HG03139 (cell line): ENCODE data around the gene PAN3.
"Not testable (repeated sequence)": the region's sequence is repeated elsewhere in the genome, so short reads cannot be mapped to it uniquely, and the experiment has no call there.

Experiments
- ATAC-seq: cut with Tn5 transposase; IDR thresholded peaks from one replicate; pipeline ENCODE4 v1.9.1; 2021; ENCODE audit not compliant: unreplicated experiment

PAN3 gene

DNA sequence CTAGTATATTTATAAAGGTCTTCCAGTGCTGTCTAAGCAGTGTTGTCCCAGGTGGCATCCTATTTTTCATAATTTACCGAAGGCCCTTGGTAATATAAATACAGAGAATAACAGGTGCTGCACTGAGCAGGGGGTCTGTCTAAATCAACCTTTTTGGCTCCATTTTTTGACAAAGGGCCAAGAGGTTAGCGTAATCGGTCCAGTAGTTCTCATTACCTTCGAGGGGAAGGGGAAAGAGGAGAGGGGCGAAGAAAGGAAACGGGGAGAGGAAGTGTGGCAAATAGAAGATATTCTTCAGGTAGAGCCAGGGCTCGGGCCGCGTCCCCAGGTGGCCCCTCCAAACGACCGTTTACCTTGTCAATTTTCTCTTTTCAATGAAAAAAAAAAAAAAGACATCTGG is 749 bp upstream of the PAN3 start:
- peak; percentile 0 for ATAC-seq

DNA sequence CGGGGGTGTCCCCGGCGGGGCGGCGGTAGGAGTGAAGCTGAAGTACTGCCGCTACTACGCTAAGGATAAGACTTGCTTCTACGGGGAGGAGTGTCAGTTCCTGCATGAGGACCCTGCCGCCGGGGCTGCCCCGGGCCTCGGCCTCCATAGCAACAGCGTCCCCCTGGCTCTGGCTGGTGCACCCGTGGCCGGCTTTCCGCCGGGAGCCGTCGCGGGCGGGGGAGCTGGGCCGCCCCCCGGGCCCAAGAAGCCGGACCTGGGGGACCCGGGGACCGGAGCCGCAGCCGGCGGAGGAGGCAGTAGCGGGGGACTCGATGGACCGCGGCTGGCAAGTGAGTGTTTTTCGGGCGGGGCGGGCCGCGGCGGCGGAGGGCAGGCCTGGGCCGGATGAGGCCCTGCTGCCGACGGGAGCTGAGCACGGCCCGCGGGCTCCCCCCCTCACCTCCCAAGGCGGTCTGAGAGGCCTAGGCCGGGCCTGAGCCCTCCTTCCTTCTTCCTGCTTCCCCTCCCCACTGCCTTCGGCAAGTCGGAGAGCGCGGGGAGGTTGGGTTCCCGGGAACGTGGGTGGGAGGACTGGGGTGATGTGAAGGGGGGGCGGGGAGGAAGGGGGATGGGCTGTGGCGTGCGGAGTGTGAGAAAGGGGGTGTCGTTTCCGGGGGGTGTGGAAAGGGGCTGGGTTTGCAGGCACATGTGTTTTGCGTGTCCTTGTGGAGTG is 568 bp downstream of the PAN3 start:
- ATAC-seq, result peak; percentile 47

DNA sequence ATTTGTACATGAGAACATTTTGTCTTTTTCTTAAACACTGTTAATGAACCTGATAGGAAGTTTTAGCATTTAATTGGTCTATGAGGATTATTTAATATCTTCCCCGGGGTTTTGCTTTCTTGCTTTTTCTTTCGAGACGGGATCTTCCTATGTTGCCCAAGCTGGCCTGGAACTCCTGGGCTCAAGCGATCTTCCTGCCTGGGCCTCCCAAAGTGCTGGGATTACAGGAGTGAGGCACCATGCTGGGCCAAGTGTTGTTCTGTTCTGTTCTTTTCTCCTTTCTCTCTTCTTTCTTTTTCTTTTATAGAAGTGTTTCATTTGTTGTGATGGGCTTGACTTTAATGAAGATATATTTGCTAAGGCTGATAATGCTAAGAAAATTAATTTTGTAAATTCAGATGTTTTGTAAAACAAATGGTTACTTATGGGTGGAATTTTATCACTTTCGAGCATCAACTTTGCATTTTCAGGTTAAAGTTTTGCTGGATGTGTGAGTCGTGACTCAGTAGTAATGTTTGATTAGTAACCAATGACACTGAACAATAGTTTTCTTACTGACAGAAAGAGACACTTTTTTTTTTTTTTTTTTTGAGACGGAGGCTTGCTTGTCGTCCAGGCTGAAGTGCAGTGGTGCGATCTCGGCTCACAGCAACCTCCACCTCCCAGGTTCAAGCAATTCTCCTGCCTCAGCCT is 2.2 kb downstream of the PAN3 start:
- ATAC-seq, result no peak

DNA sequence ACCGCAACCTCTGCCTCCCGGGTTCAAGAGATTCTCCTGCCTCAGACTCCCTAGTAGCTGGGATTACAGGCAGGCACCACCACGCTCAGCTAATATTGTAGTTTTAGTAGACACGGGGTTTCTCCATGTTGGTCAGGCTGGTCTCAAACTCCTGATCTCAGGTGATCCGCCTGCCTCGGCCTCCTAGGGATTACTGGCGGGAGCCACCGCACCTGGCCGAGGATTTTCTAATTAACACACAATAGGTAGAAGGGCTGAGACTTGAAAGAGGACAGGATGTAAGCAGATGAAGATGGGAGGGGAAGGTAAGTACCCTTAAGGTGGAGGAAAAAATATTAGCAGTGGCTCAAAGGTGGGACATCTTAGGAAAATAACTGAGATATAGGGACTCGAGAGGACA is 3.2 kb downstream of the PAN3 start:
- not testable (repeated sequence) for ATAC-seq

DNA sequence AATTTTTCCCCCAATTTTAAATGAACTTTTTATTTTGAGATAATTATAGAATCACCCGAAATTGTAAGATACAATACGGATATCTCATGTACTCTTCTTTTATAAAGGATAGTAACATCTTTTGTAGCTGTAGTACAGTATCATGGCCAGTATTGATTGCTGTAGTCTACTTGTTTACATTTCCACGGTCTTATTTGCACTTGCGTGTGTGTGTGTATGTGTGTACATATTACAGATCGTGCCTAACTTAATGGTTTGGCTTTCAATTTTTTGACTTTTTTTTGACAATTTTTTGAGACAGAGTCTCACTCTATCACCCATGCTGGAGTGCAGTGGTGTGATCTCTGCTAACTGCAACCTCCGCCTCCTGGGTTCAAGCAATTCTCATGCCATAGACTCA is 6.7 kb downstream of the PAN3 start:
- ATAC-seq, result no peak

DNA sequence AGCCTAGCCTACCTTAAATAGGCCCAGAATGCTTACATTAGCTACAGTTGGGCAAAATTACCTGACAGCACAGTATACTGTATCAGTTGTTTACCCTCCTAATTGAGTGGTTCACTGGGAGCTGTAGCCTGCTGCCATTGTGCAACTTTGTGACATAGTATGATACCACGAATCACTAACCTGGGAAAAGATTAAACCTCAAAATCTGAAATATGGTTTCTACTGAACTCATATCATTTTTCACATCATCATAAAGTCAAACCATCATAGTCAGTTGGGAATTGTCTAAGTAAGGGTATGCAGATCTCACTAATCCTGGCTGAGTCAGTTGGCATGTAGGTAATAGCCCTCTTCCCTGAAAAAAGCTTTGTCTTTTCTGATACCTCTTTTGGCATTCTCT is 9.2 kb downstream of the PAN3 start:
- no peak for ATAC-seq

DNA sequence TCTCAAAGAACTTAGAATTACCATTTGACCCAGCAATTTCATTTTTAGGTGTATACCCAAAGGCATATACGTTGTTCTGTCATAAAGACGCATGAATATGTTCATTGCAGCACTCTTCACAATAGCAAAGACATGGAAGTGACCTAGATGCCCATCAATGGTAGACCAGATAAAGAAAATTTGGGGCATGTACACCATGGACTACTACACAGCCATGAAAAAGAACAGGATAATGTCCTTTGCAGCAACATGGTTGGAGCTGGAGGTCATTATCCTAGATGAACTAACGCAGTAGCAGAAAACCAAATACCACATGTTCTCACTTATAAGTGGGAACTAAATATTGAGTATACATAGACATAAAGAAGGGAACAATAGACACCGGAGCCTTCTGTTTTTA is 20.7 kb downstream of the PAN3 start:
- no peak for ATAC-seq

DNA sequence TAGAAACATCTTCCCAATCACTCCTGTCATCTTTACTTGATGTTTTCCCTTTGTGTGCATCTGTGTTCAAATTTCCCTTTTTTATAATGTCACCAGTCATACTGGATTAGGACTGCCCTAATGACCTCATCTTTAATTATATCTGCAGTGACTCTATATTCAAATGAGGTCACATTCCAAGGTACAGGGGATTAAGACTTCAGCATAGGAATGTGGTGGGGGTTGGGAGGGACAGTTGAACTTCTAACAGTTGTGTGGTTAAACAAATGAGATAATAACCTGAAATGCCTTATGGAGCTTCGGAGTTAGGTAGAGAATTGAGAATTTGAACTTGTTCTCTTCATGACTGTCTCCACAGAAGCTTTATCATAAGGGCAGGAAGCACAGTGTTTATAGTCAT is 23.0 kb downstream of the PAN3 start:
- no peak for ATAC-seq

DNA sequence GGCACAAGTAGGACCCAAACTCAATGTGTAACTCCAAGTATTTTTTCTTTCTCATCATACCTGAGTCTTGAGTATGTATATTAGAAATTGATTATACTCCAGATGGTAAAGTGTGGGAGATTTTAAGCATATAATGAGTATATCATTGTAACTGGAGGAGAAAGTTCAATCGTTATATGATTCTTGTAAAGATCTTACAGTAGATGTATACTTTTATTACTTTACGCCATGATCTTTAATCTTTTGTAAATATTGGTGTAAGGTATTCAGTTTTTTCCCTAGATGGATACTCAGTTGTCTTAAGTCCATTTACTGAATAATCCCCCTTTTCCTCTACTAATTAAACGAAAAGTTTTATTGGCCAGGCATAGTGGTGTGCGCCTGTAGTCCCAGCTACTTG is 25.2 kb downstream of the PAN3 start:
- ATAC-seq, result no peak

DNA sequence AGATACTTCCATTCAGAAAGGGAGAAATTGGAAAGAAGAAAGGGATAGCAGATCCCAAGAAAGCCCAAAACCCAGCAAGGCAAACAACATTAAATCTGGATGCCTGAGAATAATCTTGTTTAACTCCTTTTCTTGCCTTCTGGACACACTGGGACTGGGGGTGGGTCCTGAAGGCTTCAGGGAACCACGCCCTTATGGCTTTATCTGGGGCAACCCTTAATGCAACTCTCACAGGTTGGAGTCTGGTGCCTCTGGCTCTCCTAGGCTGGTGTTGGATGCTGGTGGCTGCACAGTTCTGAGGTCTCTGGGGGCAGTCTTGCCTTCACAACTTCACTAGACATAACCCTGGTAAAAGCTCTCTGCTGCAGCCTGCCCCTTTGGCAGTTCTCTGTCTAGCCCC is 27.9 kb downstream of the PAN3 start:
- no peak for ATAC-seq

DNA sequence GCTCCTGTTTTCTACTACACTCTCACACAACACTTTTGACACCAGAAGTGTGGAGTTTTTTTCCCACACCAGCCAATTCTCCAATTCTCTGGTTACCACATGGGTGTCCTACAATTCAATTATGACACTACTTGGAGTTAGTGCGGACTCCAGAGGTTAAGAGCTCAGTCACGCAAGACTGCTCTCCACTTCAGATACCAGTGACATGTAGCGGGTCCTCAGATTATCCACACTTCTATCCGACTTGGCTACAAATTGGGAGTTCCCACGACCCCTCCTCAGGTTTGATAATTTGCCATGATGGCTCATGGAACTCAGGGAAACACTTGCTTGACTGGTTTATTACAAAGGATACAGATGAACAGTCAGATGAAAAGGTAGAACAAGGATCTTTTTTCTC is 32.9 kb downstream of the PAN3 start:
- ATAC-seq, result no peak

DNA sequence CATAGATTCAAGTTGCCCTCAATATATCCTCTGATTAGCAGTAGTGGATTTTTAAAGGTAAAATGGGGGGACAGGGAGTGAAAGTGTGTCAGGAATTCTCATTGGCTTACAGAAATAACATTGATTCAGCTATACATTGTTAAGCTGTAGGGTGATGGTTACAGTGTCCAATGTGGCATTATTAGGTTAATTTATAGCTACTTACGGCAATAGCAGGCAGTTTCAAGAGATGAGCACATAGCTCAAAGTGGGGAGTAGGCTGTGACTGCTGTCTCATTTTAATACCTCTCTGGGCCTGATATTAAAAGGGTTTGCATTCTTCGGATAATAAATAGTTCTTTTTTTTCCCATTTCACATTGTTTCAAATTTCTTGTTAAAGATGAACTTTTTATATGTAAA is 34.6 kb downstream of the PAN3 start:
- ATAC-seq, result no peak

DNA sequence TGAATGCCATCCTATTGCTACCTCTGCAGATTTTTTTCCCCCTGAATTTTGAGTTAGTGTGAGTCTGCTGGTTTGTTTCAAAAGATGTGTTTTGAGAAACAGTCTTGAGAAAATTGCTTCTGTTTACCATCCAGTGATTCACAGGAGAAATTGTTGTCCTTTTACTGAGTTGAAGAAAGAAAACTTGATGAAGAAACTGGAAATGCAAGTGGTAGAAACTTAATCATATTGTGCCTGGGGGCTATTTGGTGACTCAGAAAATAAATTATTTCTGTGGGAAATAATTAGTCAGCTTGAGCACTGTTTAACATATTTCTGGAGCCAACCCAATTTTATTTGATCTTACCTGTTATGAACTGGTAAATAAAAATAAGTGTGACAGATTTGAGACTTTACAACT is 35.4 kb downstream of the PAN3 start:
- ATAC-seq, result no peak

DNA sequence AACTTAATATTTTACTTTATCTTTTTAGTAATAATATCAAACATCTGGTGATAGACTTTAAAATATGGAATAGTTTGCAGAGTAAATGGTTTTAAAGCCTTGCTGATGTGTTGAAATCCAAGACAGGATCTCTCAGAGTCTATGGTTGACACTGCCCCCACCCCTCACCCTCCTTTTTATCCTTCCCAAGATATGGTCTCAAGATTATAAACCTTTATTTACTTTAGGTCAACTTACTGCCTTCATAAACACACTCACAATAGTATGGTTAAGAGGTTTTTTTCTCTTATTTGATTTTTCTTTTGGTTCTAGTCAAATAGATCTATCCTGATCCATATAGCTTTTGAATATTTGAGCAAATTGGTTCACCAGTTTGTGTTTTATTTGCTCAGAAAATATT is 39.0 kb downstream of the PAN3 start:
- no peak for ATAC-seq

DNA sequence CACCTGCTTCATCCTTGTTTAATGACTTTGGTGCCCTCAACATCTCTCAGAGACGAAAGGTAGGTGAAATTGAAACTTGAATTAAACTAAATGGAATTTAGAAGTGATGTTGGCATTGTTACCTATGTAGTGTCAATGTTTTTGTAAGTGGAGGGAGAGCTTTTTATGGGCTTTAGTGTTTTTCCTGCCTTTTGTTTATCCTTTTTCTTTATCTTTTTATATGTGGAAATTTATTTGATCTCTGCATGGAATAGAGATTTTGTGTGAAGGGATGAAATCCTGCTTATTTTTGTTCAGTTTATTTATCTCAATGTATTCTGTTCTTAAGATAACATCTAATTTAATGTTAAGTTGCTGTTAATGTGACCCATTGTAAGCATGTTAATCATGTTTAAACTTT is 39.5 kb downstream of the PAN3 start:
- no peak for ATAC-seq

DNA sequence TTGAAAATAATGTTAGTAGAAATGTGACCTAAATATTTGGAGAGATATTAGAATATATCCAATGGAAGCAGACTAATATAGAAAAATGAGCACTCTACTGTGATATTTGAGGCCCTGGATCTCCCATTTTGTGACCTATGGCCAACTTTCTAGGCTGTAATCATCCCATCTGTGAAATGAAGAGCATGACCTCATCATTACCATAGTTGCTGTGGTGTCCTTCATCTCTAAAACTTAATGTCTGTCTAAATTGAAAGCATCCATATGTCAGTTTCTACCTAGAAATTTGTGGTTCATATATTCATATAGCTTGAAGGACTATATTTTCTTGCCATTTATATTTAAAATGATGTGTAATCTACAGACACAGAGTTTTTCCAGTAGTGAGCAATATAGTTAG is 41.6 kb downstream of the PAN3 start:
- ATAC-seq, result no peak

DNA sequence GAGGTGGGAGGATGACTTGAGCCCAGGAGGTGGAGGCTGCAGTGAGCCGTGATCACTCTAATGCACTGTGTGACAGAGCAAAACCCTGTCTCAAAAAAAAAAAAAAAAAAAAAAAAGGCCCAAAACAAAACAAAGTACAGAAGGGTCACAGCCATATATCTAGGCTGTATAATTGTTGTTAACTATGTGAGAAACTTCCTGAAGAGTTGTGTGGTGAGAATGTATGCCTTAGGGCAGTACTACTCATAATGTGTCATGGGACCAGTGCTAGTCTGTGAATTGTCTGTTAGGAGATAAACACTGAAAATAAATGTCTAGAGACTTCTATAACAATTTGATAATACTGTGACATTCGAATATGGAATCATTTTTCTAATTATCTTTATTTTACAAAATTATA is 43.1 kb downstream of the PAN3 start:
- ATAC-seq, result no peak

DNA sequence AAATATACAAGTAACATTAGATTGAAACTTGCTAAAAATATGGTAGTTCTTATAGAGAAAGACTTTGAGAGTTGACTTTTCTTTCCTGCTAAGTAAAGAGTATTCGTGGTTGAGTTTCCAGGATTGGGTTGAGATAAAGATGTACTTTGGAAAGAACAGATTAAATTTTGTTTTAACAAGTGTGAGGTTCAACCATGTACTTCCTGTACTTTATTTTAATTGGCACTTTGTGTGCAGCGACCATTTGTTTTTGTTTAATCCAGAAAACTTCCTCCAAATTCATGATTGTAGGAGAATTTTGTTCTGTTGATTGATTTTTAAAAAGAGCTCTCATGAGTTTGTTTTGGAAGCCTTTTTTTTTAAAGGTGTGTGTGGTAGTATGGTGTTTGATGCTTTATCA is 46.9 kb downstream of the PAN3 start:
- no peak for ATAC-seq

DNA sequence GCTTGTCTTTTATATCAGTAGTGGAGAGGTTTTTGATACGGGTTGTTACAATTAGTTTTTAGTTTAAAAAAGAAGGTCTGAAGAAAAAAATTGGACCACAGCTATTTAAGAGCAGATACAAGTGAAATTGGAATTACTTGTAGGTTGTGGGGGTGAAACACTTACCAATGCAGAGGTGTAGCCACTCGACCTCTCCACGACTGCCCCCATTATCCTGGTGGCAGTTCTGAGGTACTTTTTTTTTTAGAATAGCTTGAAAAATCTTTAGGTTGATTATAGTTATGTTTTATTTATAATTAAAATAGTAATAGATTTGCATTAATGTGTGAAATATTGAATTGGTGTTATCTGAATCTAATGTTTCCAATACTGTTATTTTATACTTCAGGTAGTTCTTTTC is 60.7 kb downstream of the PAN3 start:
- ATAC-seq, result no peak

DNA sequence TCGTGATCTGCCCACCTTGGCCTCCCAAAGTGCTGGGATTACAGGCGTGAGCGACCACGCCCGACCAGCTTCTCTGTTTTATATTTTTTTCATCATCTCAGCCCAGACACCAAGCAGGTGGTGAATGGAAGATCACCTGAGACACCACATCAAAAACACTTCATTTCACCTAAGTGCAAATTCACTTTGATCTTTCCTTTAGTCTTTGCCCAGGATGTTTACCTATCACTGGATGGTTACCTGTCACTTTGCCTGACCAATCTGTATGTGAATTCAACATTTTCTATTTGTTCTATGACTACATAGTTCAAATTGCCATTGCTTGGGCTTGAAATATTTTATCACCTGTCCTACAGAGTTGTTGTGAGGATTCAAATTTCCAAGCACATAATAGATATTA is 65.7 kb downstream of the PAN3 start:
- no peak for ATAC-seq

DNA sequence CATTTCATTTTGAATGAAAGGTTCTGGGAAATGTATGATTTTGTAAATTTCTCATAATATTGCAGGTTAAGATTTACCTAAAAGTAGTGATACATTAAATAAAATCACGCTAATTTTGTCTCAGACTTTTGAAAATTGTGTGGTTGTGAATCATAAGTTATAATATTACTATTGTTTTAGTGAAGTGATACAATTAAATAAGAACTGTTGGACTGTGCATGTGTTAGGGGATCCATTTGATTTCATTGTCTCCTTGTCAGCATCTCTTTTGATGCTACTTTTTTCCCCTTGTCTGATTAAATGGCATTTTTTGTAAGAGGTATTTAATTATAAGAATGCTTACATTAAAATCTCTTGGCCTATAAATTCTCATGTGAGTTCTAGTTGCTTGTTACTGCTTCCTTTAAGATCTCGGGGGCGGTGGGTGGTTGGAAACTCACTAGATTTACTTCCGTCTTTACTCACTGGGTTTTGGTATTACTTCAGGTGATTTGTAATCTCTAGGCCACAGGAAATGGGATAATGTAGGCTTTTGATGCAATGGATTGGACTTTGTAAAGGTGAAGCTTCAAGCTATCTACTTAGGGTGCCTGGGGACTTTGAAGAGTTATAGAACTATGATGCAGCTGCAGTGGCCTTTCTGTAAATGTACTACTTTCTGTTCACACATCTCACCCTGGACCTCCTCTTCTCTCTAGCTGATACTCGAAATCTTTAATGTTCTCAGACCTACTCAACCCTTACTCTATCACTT is 66.5 kb downstream of the PAN3 start:
- no peak for ATAC-seq

DNA sequence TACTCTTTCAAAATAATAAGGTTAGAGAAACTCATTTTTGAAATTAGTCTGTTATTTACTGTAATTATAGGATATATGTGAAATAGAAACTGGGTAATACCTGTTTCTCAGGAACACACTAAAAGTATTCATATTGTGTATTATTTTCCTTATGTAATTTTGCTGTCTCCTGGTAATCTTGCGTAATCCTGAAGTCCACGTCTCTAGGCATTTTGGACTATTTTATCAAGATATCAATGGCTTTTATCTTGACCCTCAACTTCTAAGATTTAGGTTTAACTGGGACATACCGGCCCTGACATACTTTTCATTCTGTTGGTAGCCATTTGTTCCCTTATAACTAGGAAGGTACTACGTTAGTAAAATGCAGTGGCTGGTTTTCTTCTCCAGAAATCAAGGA is 80.3 kb downstream of the PAN3 start:
- ATAC-seq, result no peak
